ENCODE measurements around the gene SLC22A23.
A peak's percentile ranks its signal among the peaks of the same experiment; 100 is the strongest.

The SLC22A23 gene

DNA sequence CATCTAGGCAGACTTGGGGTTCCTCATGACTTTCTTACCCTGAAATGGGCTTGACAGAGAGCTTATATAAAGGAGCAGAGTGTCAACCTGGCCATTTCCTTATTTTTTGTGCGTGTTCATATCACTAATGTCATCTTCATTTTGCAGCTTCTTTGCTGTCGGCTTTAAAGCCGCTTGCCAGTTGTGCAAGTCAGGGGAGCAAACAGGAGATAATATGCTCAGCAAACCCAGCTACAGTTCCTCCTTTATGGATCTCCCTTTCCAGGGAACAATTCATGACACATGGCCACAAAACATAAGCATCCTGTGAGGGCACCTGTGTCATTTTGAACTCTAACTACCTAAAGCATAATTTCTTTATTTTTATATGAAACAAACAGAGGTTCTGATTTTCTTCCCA, 222.9 kb downstream of the SLC22A23 start:
- DNase-seq: no peak

DNA sequence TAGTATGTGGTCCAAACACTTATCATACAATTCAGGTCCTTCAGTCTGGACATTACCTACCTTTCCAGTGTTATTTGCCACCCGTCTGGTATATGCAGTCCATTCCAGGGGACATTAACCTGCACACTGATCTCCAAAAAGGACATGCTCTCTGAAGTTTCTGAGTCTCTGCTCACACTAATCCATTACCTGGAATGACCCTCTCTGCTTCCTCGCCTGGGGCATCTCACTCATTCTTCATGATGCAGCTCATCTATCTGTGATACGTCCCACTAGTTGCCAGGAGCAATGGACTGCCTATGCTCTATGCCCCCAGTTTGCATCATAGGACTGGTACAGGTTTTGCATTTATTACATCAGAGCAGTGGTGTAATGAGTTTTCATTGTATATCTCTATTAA, 223.5 kb downstream of the SLC22A23 start:
- DNase-seq: no peak

DNA sequence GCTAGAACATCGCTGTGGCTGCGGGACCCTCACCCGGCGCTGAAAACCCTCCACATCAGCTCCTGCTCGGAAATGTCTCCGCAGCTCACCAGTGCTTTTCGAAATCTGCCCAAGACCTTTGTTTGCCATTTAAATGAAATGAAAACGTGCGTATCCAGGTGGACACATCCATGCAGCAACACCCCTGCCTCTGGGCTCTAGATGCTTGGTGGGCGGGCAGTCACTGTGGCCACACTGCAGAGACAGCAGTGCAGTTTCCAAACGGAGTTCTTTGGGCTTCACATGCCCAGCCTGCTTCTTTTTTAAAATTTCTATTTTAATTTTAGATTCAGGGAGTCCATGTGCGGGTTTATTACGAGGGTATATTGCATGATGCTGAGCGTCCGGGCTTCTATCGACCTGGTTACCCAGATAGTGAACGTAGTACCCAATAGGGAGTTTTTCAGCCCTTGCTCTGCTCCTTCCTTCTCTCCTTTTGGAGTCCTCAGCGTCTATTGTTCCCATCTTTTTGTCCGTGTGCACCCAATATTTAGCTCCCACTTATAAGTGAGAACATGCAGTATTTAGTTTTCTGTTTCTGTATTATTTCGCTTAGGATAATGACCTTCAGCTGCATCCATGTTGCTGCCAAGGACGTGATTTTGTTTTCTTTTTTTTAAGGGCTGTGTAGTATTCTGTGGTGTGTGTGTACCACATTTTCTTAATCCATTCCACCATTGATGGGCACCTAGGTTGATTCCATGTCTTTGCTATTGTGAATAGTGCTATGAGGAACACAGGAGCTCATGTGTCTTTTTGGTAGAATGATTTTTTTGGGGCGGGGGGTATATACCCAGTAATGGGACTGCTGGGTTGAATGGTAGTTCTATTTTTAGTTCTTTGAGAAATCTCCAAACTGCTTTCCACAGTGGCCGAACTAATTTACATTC, 224.6 kb downstream of the SLC22A23 start:
- DNase-seq: peak; percentile 74

DNA sequence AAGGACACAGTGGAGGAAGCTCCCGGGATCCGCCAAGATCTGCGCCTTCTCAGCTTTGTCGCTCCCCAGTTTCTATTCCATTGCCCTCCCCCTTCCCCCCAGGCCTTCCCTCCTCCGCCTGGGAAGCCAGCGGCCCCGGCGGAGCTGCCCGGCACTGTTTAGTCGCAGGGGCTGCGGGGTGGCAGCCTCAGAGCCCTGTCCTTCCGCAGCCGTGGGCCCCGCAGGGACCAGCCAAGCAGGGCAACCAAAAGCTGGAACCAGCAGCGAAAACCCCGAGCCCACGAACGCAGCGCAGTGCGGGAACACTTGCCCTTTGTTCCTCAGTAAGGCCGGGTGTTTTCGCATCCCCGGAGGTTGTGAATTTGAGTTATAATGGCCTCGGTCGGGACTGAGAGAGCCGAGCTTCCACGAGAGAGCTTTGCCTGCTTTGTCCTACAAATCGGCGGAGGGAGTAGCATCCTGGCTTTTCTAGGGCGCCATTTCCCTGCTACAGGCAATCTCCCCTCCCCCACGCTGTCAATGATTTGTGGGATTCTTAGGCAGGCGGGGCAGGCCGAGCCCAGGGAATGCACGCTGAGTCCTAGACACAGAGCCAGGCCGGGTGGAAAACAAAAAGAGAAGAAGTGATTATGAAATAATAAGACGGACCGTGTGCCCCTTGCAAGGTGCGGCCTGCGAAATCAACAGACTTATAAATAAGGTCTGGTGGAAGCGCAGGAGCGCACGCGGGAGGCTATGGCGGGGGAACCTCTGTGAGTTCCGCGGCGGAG, 225.4 kb downstream of the SLC22A23 start:
- DNase-seq: peak; percentile 94

DNA sequence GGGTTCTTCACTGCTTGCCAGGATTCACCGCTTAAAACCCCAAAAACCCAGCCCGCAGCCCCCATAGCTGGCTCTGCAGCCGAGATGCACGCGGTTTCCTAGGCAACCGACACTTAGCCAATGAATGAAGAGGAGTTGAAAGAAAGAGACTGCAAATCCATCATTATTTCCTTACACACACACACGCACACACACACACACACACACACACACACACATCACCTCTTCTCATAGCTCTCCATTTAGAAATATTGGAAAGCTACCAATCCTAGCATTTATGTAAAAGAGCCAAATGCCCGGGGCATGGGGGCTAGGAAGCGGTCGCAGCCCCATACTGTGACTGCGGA, 226.0 kb downstream of the SLC22A23 start:
- DNase-seq: peak; percentile 84

DNA sequence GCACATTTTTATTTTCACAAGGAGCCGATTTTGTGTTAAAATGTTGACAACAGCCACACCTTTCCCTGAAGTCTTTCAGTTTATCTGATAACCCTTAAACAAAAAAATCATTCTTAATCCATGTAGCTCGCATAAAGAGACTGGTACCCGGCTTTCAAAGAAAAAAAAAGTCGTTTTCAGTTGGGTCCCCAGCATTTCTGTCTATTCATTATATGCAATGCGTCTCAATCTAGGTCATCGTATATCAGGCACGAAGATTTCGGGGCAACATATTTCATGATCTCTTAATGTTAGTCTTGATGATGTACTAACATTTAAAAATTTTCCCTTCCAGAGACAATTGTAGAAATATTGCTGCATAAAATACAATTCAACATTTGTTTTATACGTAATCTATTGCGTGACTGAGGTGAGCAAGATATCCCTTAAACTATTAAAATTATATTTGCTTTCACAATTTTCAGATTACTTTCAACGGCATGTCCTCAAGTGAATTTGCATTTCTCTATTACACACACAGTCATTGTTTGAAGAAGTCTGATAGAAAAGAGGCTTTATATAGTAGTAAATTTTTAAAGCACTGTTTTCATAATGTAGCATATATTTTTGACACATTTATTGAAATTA, 226.5 kb downstream of the SLC22A23 start:
- peak; percentile 43 for DNase-seq

DNA sequence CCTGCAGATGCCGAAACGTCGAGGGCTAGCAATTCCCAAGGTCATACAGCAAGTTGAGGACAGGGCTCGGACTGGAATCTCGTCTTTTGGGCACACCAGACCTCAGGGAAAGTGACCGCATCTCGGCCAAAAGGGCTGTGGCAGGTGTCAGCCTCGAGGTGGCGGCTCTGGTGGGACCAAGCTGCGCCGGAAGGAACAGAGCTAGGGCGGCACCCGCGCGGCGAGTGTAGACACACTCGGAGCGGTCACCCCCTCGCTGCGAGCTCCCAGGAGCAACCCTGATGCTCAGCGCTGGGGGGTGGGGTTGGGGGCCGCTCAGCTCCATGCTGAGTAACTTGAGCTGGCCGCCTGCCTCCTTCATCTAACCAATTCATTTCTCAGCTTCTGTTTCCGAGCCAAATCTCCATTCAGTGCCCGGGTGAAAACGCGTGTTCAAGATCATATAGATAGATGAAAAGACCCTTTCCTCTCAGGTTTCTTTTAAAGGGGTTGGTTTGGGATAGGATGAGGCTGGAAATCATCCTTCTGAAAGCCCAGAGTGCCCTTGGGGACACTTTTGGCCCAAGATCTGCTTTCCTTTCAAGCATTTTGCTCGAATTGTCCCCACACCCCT, 227.2 kb downstream of the SLC22A23 start:
- DNase-seq: peak; percentile 81

DNA sequence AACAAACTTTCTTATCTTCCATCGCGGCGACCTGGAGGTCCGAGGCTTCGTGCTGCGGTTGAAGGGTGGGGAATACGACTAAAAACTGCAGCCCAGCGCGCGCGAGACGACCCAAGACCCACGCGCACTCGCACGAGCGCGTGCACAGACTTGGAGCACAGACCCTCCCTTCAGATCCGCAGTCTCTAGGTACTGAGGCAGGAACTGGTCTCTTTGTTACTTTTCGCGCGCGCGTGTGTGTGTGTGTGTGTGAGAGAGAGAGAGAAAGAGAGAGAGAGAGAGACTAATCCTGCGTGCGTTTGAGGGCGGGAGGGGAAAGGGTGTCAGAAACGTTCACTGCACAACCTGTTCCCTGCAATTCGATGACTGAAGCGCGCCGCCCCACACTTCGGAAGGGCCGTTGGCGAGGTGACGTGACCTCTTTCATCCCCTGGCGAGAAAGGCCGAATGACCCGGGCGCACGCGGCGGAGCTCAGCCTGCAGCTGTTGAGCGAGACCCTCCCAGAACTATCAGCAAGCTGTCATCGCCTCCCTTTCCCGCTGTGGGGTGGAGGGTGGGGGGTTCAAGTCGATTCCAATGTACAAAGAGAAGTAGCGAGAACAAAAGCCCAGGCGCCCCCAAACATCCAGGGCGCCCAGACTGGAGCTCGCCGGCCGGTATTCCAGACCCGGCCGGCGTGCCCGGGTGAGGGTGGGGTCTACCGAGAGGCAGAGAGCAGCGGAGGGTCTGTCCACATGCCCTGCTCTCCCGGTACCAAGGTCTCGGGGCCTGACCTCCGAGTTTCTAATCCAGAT, 227.9 kb downstream of the SLC22A23 start:
- peak; percentile 85 for DNase-seq

DNA sequence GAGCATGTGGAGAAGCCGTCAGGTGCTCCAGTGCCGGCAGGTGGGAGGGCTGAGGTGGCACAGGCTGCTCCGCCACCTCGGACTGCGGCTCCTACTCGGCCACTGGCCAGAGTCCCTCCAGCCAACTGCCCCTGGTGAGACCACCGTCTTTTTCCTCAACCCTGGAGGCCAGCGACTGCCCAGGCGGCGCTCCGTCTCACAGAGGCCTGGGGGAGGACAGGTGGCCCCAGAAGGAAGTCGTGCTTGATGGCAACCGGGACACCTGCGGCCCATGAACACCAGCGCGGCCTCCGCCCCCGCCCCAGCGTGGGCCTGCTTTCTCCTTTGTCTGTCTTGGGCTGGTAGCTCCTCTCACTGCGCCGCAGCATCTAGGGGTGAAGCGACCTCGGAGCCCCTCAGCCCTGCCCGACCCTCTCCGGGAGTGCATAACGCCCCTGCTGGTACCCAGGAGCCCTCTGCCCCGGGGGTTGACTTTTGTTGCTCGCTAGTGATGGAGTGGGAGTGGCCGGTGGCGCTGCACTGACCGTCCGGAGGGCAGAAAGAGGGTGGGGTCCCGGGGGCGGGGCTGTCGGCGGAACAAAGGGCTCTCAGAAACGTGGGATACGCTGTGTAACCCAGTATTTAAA, 228.7 kb downstream of the SLC22A23 start:
- peak; percentile 96 for DNase-seq

DNA sequence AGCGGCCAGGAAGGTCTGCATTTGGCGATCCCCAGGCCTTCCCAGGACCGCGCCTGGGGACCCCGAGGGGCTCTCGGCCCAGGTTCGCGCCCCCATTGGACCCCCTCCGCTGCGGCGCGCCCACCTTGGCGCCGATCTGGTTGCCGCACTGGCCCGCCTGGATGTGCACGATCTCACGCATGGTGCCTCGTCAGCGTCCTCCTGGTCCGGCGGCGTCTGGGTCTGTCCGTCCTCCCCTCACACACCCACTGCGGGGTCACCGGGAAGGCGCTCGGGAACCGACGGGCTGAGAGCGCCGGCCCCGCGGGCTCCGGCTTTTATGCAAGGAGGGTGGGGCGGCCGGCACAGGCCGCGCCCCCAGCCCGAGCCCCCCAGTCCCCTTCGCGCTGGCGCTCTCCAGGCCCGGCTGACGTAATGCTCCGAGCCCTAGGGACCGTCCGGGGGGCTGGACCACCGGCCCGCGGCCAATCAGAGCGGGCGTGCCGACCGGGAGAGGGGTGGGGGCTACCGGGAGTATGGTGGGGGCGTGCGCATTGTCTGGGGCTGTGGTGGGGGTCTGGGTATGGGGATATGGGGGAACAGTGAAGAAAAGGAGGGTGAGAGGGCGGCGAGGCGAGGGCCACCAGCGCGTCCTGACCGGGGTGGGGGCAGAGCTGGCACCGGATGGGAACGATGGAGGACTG, 229.3 kb downstream of the SLC22A23 start, which contains the start of gene TUBB2B:
Gene TUBB2B (minus strand): TSS at position 291 of the 683 bp plus-strand sequence. CDS start 110 bp downstream, at position 181.
- DNase-seq: peak; percentile 94

DNA sequence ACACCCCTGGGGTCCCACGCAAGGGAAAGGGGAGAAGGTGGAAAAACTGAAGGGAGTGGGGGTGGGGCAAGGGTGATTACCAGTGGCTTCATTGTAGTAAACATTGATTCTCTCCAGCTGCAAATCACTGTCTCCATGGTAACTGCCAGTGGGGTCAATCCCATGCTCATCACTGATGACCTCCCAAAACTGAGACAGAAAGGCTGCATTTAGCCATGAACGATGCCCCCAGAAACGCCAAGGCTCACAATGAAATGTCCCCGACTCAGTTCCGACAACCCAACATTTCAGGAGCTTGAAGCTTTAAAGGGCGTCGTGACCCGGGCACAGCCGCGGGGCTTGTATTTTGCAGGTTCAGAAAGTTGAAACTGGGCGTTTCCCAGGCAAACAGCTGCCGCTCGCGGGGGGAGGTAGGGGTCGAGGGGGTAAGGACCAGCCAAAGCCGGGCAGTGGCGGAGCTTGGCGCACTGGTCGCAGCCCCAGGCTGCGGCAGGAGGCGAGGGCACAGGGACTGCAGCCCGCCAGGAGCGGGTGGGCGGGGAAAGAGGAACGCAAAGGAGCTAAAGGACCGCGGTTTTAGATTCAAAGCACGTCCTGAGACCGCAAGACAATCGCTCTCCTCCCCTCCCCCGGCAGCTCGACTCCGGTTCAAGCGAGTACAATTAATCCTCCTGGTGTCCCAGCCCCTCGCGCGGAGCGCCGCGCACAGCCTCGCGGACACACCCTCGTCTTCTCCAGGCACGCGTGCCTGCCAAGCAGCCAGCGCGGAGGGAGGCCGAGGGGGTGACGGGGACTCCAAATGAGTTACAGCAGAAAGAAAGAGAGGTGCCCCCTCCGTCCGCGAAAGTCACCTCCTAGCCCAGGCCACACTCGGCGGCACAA, 230.1 kb downstream of the SLC22A23 start:
- peak; percentile 23 for DNase-seq

DNA sequence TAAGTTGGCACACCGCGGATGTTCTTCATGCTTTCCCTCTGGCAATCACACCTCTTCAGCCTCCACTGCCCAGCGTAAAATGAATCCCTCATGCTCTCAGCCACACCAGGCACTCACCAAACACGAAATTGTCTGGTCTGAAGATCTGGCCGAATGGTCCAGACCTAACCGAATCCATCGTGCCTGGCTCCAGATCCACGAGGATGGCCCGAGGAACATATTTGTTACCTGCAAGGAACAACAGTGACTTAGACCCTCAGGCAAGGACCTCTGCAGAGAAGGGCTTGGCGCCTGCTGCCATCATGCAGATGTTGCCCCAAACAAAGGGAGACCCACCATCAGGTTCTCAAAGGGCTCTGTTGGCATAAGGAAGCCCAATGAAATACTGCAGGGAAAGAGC, 230.8 kb downstream of the SLC22A23 start:
- no peak for DNase-seq

DNA sequence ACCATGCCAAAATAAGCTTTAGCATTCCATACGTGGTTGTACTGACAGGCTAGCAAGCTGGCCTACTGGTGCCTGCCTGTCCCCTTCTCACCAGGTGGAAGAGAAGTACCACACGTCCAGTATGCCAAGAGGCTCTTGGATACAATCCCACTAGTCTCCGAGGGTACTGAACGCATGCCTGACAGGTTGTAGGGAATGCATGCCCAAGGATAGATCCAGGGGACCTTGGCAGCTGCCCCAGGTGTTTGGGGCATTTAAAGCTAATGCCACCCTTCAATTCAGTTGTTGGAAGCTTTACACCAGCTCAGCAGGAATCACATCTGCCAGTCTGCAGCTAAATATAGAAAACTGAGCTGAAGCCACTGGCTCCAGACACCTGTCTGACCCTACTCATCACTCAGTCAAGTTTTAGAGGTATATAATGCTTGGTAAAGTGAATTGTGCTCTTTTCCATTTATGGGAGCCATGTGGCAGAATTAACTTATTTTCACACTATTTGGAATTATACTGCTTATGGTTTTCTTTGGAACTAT, 234.3 kb downstream of the SLC22A23 start:
- DNase-seq: peak; percentile 62

DNA sequence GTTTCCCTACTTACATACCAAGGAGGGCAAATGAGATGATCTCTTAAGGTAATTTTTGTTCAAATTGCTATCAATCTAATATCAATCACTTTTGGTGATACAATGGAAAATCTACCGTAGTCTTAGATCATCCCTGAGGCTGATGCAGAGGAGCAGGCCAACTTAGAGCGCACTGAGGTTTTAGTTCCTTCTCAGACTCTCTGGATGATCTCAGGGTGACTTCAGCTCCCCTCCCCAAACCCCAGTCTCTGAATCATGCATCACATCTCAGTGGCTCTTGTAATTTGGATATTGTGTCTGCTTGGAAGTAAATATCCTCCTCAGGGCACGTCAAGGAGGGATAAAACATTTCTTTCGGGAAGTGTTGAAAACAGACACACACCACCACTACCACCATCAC, 235.3 kb downstream of the SLC22A23 start:
- DNase-seq: no peak

DNA sequence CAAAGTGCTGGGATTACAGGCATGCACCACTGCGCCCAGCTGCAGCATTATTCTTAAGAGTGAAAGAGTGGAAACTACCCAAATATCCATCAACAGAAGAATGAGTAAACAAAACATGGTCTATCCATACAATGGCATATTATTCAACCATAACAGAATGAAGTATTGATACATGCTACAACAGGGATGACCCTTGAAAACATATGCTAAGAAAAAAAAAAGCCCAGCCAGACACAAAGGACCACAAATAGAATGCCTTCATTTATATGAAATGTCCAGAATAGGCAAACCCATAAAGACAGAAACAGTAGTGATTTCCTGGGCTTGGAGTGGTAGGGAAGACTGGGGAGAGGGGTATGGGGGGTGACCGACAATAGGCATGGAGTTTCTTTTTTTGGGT, 236.5 kb downstream of the SLC22A23 start:
- DNase-seq: no peak

Measured in NCI-H2171 treated with DMSO at 0.1 percent for 48 hours (cell line).